Limb (tissue), 2 donors: Measurements from ENCODE around the gene TBXA2R.

Experiments
- DNase-seq, 2 donors: peaks; one replicate each; pipeline ENCODE4 v3.0.0-alpha.2; 2016; ENCODE audit errors: extremely low spot score in 2 of 2

TBXA2R gene

DNA sequence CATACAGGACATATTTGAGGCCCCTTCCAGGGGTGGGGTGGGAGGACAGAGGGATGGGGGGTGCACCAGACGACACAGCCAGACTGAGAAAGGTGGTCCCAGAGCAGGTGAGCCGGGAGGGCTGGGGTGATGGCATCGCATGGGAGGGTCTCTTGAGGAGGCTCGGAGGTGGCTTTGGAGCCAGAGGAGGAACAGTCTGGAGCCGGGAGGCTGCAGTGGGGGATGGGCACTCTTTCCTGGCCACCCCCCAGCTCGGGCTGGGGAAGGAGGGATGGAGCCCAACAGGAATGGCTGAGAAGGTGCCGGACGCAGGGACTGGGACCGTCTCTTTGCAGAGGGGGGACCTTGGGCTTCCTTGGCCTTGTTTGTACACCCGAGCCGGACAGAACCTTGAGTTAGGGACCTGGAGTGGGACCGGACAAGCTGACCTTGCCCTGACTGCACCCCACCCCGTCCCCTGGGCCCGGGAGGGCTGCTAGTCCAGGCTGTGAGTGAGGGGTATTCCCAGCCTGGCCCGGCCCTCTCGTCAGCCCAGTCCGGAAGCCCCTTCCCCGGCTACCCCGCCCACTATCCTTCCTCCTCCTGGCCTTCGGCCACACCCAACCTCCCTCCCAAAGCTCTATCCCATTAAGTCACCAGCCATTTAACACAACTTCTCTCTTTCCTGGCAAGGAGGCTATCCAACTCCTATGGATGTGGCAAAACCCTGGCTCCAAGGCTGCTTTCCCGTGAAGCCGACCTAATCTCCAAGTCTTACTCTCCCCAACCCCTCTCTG is 816 bp upstream of the TBXA2R start:
- peak in 1 of 2 donors; percentile 55 for DNase-seq

- DNase-seq: no peak
These were observed 443 bp downstream of the TBXA2R start for GRCh38 chr19:3606174-3606689.

- DNase-seq: no peak
These were observed 905 bp downstream of the TBXA2R start for GRCh38 chr19:3605770-3606169.

DNA sequence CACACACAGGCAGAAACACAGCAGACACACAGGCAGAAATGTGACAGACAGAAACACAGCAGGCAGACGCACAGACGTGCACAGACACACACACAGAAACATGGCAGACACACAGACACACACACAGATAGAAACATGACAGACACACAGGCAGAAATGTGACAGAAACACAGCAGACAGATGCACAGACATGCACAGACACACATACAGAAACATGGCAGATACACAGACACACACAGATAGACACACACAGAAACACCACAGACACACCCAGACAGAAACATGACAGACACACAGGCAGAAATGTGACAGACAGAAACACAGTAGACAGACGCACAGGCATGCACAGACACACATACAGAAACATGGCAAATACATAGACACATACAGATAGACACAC is 1.3 kb downstream of the TBXA2R start:
- no peak for DNase-seq

DNA sequence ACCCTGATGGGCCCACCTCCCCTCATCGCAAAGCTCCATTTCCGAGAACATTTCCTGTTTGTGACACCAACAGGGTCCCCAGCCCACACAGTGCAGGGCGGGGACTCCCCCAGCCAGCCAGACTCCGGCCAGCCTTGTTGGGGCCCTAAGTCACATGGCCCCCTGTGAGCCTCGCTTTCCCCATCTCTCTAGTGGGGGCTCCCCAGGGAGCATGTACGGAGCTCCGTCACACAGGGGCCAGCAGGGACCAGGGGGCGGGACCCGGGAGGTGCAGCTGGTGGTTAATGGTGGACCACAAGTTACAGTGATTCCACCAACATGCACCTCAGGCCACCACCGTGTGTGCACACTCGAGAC is 1.7 kb downstream of the TBXA2R start:
- no peak for DNase-seq

GRCh38 chr19:3604227-3604986 is 2.3 kb downstream of the TBXA2R start:
- no peak for DNase-seq

DNA sequence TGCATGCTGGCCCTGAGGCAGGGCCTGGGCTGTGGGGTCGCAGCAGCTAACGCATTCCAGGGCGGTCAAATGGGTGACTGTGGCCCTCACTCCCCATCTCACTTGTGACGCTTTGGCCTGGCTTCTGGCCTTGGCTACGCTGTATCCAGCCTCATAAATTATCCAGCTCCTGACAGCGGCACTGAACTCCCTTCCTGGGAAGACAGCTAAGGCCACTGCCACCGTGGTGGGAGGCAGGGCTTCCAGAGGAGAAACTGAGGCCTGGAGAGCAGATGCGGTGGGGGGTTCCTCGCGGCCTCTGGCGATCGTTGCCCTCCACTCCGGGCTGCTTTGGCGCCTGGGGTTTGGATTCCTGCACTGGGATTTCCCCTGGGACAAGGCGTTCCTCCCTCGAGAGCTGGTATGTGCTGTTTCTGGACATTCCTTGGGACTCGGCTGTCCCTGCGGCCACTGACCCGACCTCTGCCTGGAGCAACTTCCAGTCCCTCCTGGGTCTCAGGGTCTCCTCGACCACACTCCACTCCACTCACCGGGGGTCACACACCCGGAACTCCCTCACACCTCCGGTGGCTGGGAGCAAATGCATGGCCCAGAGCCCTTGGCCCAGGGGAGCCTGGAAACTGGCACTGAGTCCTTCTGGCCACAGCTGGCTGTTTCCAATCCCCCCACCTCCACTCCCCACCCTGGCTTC is 3.4 kb downstream of the TBXA2R start:
- no peak for DNase-seq

GRCh38 chr19:3601021-3601420 is 5.7 kb downstream of the TBXA2R start:
- DNase-seq: no peak

DNA sequence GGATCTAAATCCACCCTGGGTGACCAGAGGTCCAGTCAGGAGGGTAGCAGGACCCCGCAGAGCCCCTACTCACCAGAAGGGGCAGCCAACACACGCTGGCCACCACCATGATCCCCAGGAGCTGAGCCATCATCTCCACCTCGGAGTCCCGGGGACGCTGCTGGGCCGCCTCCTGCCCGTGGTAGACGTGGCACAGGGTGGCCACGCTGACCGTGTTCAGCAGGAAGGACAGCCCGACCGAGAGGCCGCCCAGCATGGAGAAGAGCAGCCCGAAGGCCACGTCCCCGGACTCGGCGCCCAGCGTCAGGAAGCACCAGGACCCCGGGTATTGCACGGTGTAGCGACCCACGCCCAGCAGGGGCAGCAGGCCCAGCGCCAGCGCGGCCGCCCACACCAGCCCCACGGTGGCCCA is 6.9 kb downstream of the TBXA2R start:
- DNase-seq: no peak

DNA sequence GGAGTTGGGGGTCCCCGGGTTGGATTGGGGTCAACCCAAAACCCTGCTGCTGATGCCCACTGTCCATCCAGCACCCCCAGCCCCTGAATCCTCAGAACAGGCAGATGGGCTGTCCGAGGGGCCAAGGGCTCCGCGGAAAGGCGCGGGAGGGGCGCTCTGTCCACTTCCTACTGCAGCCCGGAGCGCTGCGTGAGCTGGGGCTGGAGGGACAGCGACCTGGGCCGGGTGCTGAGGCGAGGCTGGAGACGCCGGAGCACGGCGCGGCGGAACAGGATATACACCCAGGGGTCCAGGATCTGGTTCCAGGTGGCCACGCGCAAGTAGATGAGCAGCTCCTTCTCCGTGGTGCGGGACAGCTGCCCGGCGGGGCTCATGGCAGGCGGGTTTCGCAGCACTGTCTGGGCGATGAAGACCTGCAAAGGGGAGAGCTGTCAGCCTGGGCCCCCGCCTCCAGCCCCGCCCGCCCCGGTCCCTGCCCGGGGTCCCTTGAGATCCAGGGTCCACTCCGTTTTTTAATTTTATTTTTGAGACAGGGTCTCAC is 11.1 kb downstream of the TBXA2R start:
- no peak for DNase-seq

DNA sequence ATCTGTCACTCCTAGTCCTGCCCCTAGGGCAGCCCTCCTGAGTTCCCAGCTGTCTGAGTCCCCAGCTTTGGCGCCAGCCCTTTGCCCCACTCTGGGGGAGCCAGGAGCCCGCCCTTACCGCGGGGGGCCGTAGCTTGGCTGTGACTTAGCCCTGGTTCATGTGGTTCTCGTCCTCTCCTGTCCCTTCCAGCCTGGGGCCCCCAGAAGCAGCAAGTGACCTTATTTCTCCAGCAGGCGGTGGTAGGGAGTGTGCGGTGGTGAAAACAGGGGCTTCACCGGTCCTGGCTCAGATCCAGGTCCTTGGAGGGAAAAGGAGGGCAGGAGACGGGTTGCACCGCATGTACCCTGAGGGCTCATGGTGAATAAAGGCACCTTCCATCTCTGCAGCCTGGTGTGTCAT is 13.5 kb downstream of the TBXA2R start:
- DNase-seq: no peak

- no peak for DNase-seq
These were observed 14.6 kb downstream of the TBXA2R start for GRCh38 chr19:3591876-3592613.

GRCh38 chr19:3590991-3591659 is 15.6 kb downstream of the TBXA2R start:
- DNase-seq: no peak

DNA sequence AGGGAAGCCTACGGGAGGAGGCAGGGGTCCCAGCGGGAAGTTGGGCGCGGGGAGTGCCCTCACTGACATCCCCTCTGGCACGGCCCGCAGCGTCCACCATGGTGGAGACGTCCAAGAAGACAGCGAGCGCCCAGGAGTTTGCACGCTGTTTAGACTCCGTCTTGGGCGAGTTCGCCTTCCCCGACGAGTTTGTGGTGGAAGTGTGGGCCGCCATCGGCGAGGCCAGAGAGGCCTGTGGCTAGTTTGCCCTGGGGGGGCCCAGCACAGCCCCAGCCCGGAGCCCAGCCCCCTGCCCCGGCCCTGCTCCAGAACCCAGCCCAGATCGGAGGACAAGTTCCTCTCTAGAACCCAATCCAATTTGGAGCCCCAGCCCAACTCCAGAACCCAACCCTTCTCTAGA is 16.7 kb downstream of the TBXA2R start:
- DNase-seq: no peak

DNA sequence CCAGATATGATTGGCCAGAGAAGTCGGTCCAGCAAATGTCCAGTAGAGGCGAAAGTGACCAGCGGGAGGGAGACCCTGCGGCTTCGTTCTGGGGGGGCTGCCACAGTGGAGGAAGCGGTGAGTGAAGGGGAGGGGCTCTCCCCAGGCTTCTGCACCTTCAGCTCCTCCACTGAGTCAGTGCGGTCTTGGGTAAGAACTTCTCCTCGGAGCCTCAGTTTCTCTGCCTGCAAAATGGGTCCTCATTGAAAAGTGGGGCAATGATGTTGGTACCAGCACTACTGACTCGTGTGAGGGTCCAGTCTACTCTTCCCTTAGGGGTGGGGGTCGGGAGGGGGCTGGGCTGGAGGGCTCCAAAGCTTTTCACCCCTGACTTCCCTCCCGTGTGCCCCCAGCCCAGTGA is 17.2 kb downstream of the TBXA2R start:
- no peak for DNase-seq

DNA sequence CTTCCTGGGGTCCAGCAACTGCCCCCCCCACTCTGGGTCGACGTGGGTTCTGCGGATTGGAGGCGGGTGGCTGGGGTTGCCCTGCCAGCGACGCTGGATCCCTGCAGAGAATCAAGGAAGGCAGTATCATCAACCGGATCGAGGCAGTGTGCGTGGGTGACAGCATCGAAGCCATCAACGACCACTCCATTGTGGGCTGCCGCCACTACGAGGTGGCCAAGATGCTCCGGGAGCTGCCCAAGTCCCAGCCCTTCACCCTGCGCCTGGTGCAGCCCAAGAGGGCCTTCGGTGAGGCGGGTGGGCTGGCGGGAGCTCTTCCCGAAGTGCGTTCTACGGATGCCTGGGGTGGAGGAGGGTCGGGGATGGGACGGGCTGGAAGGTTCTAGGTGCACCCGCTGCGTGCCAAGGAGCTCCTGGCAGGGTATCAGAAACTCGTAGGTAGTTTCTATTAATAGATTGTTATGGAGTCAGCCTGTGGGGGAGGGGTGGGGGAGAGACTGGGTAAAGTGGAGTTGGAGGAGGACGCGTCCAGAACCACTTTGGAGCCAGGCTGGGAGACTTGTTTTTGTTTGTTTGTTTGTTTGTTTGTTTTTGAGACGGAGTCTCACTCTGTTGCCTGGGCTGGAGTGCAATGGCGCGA is 19.8 kb downstream of the TBXA2R start:
- no peak for DNase-seq

DNA sequence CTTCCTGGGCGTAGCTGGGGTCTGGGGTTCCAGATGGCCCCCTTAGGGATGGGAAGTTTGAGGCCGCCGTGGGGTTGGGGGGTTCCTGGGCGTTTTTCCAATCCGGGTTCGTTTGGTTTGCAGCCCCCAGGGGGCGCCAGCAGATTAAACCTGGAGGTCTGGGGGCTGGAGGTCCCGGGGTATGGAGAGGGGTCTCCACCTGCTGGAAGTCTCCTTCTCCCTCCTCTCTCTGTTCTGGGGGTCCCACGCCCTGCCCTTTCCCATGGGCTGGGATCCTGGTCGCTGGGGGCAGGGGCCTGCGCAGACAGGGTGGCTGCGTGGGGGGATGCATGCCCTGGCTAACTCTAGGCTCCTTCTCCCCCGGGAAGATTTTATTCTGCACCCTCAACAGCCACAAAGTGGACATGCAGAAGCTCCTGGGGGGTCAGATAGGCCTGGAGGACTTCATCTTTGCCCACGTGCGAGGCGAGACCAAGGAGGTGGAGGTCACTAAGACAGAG is 20.5 kb downstream of the TBXA2R start:
- DNase-seq: no peak

GRCh38 chr19:3585301-3586126 is 21.2 kb downstream of the TBXA2R start, which contains the start of gene GIPC3:
Gene GIPC3 (plus strand): TSS chr19:3585478. CDS start chr19:3585598, 120 bp downstream.
- DNase-seq: no peak
